Measurements from ENCODE around the gene BEND6.

Gene BEND6

GRCh38 chr6:57017069-57017468 lies 62.2 kb downstream of the BEND6 start:
- Histone ChIP-seq H3K4me3 (replicated peaks; ENCODE audit: low read depth, low read length) (no peak overlapping the region), H3K36me3 (ENCODE audit: control insufficient read depth, insufficient read depth, low read length) (no peaks in the 10 kb centered on the region), H3K27me3 (replicated peaks; ENCODE audit: control insufficient read depth, insufficient read depth, low read length) (no peaks in the 10 kb centered on the region)
- no peak for TF ChIP-seq CTCF (IDR thresholded peaks at IDR 0.05; ENCODE audit: insufficient read depth, low read length, poor library complexity, severe bottlenecking)
- DNase-seq (ENCODE audit: extremely low read depth, insufficient read length) = no peak

- no peak for DNase-seq (ENCODE audit: extremely low read depth, insufficient read length)
- Histone ChIP-seq H3K27me3 (replicated peaks; ENCODE audit: control insufficient read depth, insufficient read depth, low read length) (no peaks in the 10 kb centered on the region), H3K4me3 (replicated peaks; ENCODE audit: low read depth, low read length) (no peak overlapping the region), H3K36me3 (ENCODE audit: control insufficient read depth, insufficient read depth, low read length) (no peaks in the 10 kb centered on the region)
- no peak for TF ChIP-seq CTCF (IDR thresholded peaks at IDR 0.05; ENCODE audit: insufficient read depth, low read length, poor library complexity, severe bottlenecking)
Observed at GRCh38 chr6:57017841-57018240, 62.9 kb downstream of the BEND6 start.

- no peak for DNase-seq (ENCODE audit: extremely low read depth, insufficient read length)
- Histone ChIP-seq H3K27me3 (replicated peaks; ENCODE audit: control insufficient read depth, insufficient read depth, low read length) (no peaks in the 10 kb centered on the region), H3K36me3 (ENCODE audit: control insufficient read depth, insufficient read depth, low read length) (no peaks in the 10 kb centered on the region), H3K4me3 (replicated peaks; ENCODE audit: low read depth, low read length) (no peak overlapping the region)
- no peak for TF ChIP-seq CTCF (IDR thresholded peaks at IDR 0.05; ENCODE audit: insufficient read depth, low read length, poor library complexity, severe bottlenecking)
Observed at GRCh38 chr6:57019434-57019833, 64.5 kb downstream of the BEND6 start.

DNA sequence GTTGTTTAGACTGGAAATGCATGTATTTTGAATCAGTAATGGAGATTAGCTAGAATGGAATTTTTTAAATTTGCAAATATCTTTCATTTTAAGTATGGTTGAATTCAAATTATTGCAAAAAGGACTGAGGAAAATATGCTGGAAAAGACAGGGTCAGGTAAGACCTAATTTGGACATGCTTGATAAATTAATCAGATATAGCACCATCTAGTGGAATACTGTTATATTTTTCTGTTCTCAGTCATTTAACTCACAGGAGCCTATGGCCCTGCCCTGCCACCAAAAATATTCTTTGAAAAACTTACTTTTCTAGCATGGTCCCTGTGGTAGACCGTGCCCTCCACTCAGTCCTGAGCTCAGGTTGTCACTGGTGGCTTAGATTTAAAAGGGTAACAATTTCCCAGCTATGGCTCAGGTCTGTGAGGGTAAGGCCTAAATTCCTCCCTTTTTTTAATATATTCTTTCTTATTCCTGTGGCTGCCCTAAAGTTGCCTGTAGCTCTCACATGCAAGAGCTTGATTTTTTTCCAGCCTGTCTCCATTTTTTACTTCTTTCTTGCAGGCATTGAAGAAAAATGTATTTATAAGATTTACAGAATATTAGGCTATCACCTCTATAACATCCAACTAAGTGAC lies 66.3 kb downstream of the BEND6 start:
- TF ChIP-seq CTCF (IDR thresholded peaks at IDR 0.05; ENCODE audit: insufficient read depth, low read length, poor library complexity, severe bottlenecking) = peak; percentile 35
- no peaks in the 10 kb centered on the region for H3K27me3 ChIP-seq (replicated peaks; ENCODE audit: control insufficient read depth, insufficient read depth, low read length)
- no peak overlapping the region for H3K4me3 ChIP-seq (replicated peaks; ENCODE audit: low read depth, low read length)
- no peaks in the 10 kb centered on the region for H3K36me3 ChIP-seq (ENCODE audit: control insufficient read depth, insufficient read depth, low read length)
- DNase-seq (ENCODE audit: extremely low read depth, insufficient read length) = peak; percentile 17

DNA sequence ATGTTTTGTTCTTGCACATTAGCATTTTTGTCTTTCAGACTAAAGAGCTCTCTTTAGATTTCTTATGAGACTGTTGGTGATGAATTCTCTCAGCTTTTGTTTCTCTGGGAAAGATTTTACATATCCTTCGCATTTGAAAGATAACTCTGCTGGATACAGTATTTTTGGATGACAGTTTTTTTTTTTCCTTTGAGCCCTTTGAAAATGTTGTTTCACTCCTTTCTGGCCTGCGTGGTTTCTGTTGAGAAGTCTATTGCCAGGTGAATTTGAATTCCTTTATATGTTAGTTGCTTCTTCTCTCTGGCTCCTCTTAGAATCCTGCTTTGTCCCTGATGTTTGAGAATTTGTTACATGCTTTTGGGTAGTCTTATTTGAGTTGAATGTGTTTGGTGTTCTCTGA lies 69.4 kb downstream of the BEND6 start:
- no peaks in the 10 kb centered on the region for H3K36me3 ChIP-seq (ENCODE audit: control insufficient read depth, insufficient read depth, low read length)
- no peak overlapping the region for H3K4me3 ChIP-seq (replicated peaks; ENCODE audit: low read depth, low read length)
- DNase-seq (ENCODE audit: extremely low read depth, insufficient read length) = no peak
- no peak for TF ChIP-seq CTCF (IDR thresholded peaks at IDR 0.05; ENCODE audit: insufficient read depth, low read length, poor library complexity, severe bottlenecking)
- no peaks in the 10 kb centered on the region for H3K27me3 ChIP-seq (replicated peaks; ENCODE audit: control insufficient read depth, insufficient read depth, low read length)

DNA sequence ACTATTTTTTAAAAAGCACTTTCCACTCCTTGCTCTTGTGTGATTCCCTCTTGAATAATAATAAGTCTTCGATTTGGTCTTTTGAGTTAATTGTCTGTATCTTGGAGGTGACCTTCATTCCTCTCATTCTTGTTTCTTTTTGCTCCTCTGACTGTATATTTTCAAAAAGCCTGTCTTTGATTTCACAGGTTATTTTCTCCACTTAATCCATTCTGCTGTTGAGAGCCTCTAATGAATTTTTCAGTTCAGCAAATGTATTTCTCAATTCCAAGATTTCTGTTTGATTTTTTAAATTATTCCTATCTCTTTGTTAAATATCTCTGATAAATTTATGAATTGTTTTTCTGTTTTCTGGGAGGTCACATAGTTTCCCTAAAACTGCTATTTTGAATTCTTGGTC lies 69.9 kb downstream of the BEND6 start:
- TF ChIP-seq CTCF (IDR thresholded peaks at IDR 0.05; ENCODE audit: insufficient read depth, low read length, poor library complexity, severe bottlenecking) = no peak
- DNase-seq (ENCODE audit: extremely low read depth, insufficient read length) = no peak
- Histone ChIP-seq H3K36me3 (ENCODE audit: control insufficient read depth, insufficient read depth, low read length) (no peaks in the 10 kb centered on the region), H3K27me3 (replicated peaks; ENCODE audit: control insufficient read depth, insufficient read depth, low read length) (no peaks in the 10 kb centered on the region), H3K4me3 (replicated peaks; ENCODE audit: low read depth, low read length) (no peak overlapping the region)

All from GM06990 (cell line).